RWPE1 (cell line): ENCODE results near the gene SLC12A8.

Experiments used
- CTCF ChIA-PET: fragments of 350-600 bp; sonication (Branson Sonifier 250); formaldehyde crosslinking; extraction: SDS; loops from one replicate; lab custom pipeline; 2021; lab: Yijun Ruan, JAX
- POLR2A ChIA-PET: fragments of 400-600 bp; formaldehyde crosslinking; extraction: SDS; loops from one replicate; lab custom pipeline; 2020; ENCODE audit warnings: antibody characterized with exemption; ENCODE audit not compliant: low non-redundant PET; lab: Yijun Ruan, JAX
- DNase-seq: peaks from one replicate; pipeline ENCODE4 v3.0.0; 2012; ENCODE audit warnings: low spot score
- H3K27ac ChIP-seq: fragments of 450-650 bp; 2 replicates; pipeline ENCODE4 v1.5.1; 2017
- TF ChIP-seq, protein P1 (sequence below): fragments of 450-650 bp; conservative IDR thresholded peaks from 2 replicates; pipeline ENCODE4 v1.5.1; 2017; ENCODE audit warnings: low read depth, mild to moderate bottlenecking

SLC12A8 gene

DNA sequence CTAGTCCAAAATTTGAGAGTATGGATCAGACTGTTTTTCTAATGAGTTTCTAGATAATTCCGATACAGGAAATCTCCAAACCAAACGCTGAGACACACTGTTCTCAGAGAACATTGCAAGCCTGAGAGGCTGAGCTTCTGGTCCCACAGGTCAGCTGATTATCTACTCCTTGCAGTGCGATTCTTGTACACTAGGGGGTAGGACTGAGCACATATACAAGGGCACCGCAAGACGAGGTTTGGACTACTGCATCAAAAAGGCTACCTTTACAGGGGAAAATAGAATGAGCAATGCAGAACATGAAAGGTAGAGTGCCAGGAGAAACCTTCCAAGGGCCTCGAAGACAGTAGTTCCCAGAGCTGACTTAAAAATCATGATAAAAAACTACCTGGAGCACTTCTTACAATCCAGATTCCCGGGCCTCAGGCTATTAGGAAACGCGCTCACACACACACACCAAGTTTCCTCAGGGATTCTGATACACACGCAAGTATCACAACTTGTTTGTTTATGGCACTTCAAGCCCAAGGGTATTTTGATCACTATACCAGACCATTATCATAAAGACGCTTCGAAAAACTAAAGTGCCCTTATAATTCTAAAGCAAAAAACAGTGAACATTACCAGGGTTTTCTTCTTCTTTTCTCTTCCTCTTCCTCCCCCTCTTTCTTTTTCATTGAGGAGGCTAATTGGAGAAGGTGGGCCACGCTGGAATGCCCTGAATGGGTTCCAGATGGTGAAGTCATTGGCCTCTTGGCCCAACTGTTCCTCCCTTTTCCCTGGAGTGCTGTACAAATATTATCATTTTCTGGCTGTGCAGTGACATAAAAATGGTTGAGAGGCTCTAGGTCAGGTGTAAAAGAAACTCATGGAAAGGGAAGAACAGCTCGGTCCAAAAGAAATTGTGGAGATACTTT, 61.8 kb downstream of the SLC12A8 start:
- no peak for DNase-seq
- TF ChIP-seq, protein P1, sequence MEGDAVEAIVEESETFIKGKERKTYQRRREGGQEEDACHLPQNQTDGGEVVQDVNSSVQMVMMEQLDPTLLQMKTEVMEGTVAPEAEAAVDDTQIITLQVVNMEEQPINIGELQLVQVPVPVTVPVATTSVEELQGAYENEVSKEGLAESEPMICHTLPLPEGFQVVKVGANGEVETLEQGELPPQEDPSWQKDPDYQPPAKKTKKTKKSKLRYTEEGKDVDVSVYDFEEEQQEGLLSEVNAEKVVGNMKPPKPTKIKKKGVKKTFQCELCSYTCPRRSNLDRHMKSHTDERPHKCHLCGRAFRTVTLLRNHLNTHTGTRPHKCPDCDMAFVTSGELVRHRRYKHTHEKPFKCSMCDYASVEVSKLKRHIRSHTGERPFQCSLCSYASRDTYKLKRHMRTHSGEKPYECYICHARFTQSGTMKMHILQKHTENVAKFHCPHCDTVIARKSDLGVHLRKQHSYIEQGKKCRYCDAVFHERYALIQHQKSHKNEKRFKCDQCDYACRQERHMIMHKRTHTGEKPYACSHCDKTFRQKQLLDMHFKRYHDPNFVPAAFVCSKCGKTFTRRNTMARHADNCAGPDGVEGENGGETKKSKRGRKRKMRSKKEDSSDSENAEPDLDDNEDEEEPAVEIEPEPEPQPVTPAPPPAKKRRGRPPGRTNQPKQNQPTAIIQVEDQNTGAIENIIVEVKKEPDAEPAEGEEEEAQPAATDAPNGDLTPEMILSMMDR: peak; percentile 39
- ChIA-PET POLR2A (no interaction called here), CTCF (interaction anchor here (0.6 to 1.3 kb wide), 8 partner anchors 11 to 649 kb away, joined by 3 to 8 read pairs (median 3); no protein-coding TSS in a partner anchor)
- no peak overlapping the region for H3K27ac ChIP-seq

- TF ChIP-seq, protein P1: no peak
- ChIA-PET POLR2A (no interaction called here), CTCF (interaction anchor here (1.2 to 1.3 kb wide), 2 partner anchors 38 to 63 kb away, joined by 3 read pairs; no protein-coding TSS in a partner anchor)
Measured at GRCh38 chr3:125149462-125149861, 63.1 kb downstream of the SLC12A8 start.

GRCh38 chr3:125148836-125149235, 63.7 kb downstream of the SLC12A8 start:
- TF ChIP-seq, protein P1: no peak
- ChIA-PET POLR2A (no interaction called here), CTCF (interaction anchor here (1.2 kb wide), 1 partner anchor 39 kb away, joined by 3 read pairs; no protein-coding TSS in a partner anchor)
- H3K27ac ChIP-seq: peak overlapping the region; percentile 6; the same call in 1 of the 2 replicates
- DNase-seq: no peak

More at GRCh38 chr3:125149462-125149861, 63.1 kb downstream of the SLC12A8 start:
- DNase-seq: no peak
- H3K27ac ChIP-seq: no peak overlapping the region

DNA sequence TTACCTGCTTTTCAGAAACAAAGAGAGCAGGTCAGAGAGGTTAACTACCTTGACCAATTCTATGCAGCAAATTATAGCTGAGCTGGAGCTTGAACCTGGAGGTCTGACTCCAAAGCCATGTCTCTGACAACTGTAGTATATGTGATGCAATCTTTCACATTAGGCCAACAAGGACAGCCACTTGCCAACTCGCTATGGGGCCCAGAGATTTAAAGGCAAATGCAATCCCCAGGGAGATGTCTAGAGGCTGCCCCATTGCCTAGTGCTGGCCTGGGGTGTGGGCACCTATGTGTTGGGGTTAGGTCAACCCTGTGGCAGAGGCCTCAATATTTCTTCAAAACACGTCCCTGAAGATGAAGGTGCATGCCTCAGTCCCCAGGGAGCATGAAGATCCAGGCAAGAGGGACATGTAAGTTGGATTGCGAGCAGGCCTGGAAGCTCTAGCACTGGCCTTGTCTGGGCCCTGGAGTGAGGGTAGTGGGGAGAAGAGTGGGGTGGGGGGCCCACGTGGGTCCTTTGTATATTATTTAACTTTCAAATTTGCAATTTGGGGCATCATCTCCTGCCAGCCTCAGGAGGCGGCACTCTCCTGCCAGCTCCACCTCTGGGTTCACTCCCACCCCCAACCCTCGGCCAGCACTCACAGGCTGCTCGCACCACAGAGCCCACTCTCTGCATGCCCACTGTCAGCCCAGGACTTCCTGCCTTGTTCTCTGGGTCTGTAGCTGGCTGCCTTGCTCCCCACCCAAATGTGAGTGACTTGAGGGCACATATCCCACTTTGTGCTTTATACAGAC, 64.3 kb downstream of the SLC12A8 start:
- POLR2A ChIA-PET: no interaction called here
- H3K27ac ChIP-seq: peak overlapping the region; percentile 6; the same call in 1 of the 2 replicates
- TF ChIP-seq, protein P1: no peak
- no peak for DNase-seq
- CTCF ChIA-PET: no interaction called here

DNA sequence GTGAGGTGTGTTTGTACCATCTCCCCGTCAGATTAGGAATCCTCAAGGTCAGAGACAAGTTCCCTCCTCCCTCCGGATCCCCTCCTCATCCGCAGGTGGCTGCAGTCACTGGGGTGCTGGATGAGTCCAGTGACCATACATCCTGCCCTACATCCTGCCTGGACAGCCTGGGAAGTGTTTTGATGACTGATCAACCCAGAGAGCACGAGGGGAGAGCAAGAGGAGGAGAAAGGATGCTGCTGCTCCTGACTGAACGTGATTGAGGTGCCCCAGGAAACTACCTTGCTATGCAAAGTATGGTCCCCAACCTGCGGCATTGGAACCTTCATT, 65.1 kb downstream of the SLC12A8 start:
- CTCF ChIA-PET: no interaction called here
- POLR2A ChIA-PET: no interaction called here
- H3K27ac ChIP-seq: no peak overlapping the region
- no peak for DNase-seq
- TF ChIP-seq, protein P1: no peak

DNA sequence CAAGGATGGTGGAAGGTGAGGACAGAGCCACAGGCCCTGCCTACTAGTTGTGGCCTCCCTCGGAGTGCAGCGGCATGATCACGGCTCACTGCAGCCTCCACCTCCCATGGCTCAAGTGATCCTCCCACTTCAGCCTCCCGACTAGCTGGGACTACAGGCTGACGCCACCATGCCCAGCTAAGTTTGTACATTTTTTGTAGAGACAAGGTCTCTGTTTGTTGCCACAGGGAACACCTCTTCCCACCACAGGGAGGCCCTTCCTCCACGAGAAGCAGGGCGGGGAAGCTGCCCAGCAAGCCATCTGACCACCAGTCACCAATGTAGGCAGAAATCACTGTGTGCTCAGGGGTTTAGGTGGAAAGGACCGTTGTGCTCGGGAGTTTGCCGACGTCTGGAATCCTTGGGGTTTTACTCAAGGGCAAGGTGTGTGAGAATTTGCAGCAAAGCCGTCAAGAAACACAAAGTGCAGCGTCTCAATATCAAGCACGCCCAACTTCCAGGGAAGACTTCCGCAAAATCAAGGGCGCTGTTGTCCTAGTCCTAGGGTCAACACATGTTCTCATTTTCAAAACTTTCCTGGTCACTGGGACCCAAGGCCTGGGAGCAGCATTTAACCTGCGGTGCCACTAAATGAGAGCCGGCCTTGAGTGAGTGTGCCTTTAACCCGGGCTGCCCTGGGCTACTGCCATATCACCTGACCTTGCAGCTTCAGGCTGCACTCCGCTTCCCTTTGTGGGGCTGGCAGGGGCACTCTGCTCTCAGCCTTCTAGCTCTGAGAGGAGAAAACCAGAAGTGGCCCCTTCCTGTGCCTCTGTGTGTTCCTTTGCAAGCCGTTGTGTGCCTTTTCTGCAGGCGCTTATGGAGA, 65.7 kb downstream of the SLC12A8 start:
- ChIA-PET POLR2A (no interaction called here), CTCF (no interaction called here)
- no peak overlapping the region for H3K27ac ChIP-seq

More for the DNA sequence above, 65.7 kb downstream of the SLC12A8 start:
- TF ChIP-seq, protein P1: no peak
- no peak for DNase-seq
